IMR-90 (cell line): Measurements from ENCODE around the gene ARHGEF2.

Experiments used
- CTCF ChIP-seq: conservative IDR thresholded peaks from 2 replicates; pipeline ENCODE4 v1.5.1; 2012; ENCODE audit warnings: mild to moderate bottlenecking, low read depth, low read length, improper control_type of control experiment
- USF2 ChIP-seq: fragments of 150-350 bp; IDR thresholded peaks from 2 replicates; pipeline ENCODE4 v1.6.1; 2017; ENCODE audit warnings: mild to moderate bottlenecking, antibody characterized with exemption, low read length, low read depth

- TF ChIP-seq USF2: no peak
- no peak for TF ChIP-seq CTCF
These were observed 49.3 kb downstream of the ARHGEF2 start for GRCh38 chr1:155929057-155929456.
